Myometrial cell (primary cell): ENCODE results near the gene FRAS1. TPM values are rescaled to one million over a fixed set of nuclear protein-coding genes. Genes with fewer than 3 reads are reported as not detected.

Experiments used
- total RNA-seq: library from RNA; depleted of rRNA; stranded (reverse); fragments of >200 nt; gene quantifications from 2 replicates; pipeline ENCODE4 v1.2.3, GENCODE V29; 2015

Gene FRAS1, protein sequence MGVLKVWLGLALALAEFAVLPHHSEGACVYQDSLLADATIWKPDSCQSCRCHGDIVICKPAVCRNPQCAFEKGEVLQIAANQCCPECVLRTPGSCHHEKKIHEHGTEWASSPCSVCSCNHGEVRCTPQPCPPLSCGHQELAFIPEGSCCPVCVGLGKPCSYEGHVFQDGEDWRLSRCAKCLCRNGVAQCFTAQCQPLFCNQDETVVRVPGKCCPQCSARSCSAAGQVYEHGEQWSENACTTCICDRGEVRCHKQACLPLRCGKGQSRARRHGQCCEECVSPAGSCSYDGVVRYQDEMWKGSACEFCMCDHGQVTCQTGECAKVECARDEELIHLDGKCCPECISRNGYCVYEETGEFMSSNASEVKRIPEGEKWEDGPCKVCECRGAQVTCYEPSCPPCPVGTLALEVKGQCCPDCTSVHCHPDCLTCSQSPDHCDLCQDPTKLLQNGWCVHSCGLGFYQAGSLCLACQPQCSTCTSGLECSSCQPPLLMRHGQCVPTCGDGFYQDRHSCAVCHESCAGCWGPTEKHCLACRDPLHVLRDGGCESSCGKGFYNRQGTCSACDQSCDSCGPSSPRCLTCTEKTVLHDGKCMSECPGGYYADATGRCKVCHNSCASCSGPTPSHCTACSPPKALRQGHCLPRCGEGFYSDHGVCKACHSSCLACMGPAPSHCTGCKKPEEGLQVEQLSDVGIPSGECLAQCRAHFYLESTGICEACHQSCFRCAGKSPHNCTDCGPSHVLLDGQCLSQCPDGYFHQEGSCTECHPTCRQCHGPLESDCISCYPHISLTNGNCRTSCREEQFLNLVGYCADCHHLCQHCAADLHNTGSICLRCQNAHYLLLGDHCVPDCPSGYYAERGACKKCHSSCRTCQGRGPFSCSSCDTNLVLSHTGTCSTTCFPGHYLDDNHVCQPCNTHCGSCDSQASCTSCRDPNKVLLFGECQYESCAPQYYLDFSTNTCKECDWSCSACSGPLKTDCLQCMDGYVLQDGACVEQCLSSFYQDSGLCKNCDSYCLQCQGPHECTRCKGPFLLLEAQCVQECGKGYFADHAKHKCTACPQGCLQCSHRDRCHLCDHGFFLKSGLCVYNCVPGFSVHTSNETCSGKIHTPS (N-terminal part only)
- total RNA-seq = 1.2 and 3.2 TPM in 2 replicates

DNA sequence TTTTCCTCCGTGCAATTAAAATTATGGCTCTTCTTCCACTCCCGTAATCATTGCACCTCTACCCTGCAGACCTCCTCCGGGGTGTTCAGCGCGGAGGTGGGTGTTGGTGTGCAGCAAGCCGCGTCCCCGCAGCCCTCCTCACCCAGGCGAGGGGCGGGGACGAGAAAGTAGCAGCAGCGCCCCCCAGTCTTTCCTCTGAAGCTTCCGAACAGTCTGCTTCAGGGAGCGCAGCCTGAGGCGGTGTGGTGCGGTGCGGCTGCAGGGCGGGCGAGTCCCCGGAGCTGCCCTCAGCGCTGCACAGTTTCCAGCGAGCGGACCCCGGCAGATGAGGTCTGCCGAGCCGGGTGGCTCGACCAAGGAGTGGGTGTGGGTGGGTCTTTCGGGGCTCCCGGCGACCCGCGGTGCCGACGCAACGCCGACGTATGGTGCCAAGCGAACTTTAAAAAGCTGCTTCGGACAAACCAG is at the start of gene FRAS1:
TSS of gene FRAS1 (plus strand) at position 189 of the 465 bp plus-strand sequence. CDS start 687 bp downstream, outside the sequence.

DNA sequence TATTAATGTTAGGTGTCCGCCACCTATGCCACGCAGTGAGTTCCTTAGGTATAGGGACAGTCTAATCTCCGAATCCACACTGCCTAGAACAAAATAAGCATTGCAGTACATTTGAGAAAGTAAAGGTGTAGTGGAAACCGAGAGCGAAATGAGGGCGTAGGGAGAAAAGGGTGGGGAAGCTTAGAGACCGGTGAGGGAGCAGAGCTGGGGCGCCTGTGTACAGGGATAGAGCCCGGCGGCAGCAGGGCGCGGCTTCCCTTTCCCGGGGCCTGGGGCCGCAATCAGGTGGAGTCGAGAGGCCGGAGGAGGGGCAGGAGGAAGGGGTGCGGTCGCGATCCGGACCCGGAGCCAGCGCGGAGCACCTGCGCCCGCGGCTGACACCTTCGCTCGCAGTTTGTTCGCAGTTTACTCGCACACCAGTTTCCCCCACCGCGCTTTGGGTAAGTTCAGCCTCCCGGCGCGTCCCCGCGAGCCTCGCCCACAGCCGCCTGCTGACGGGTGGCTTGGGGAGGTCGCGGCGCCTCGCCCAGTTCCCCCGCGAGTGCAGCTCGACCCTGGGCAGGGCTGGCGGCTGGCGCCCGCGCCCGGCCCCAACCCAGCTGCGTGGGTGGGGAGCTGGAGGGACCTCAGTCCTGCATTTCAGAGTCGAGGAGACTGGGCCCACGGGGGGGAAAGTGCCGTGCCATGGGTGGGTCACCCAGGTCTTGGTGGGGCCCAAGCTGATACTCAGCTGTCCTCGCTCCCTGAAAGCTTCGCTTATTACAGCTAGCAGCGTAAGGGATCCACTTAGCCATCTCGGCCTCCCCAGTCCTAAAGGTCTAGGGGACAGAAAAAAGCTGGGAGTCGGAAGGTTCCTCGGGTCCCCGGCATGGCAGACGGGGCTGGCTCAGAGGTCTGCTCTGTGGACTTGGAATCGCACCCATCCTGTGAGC is 494.6 kb downstream of the FRAS1 start, which contains the start of gene ANXA3:
TSS of gene ANXA3 (plus strand) at position 351 of the 932 bp plus-strand sequence. CDS start 2,704 bp downstream, outside the sequence.

Other genes with a start within 250 kb of the FRAS1 start
- 2.6 and 6.0 TPM in 2 replicates for gene CNOT6L, start 238.0 kb upstream of the FRAS1 start, total RNA-seq
- 32.9 and 37.2 TPM in 2 replicates for gene MRPL1, start 194.5 kb upstream of the FRAS1 start, total RNA-seq